Umbilical cord (tissue), 2 donors: ENCODE results near the gene SNRNP40. TPM values are rescaled to one million over a fixed set of nuclear protein-coding genes. Genes with fewer than 3 reads are reported as not detected.

Experiments used
- DNase-seq: peaks from one replicate; pipeline ENCODE4 v3.0.0-alpha.2; 2015; ENCODE audit warnings: low spot score
- total RNA-seq: library from RNA; depleted of rRNA; stranded (reverse); fragments of >200 nt; gene quantifications from one replicate; pipeline ENCODE4 v1.2.3, GENCODE V29; 2014; ENCODE audit warnings: low replicate concordance; ENCODE audit not compliant: insufficient read depth

Gene SNRNP40
- 69.8 TPM for total RNA-seq

DNA sequence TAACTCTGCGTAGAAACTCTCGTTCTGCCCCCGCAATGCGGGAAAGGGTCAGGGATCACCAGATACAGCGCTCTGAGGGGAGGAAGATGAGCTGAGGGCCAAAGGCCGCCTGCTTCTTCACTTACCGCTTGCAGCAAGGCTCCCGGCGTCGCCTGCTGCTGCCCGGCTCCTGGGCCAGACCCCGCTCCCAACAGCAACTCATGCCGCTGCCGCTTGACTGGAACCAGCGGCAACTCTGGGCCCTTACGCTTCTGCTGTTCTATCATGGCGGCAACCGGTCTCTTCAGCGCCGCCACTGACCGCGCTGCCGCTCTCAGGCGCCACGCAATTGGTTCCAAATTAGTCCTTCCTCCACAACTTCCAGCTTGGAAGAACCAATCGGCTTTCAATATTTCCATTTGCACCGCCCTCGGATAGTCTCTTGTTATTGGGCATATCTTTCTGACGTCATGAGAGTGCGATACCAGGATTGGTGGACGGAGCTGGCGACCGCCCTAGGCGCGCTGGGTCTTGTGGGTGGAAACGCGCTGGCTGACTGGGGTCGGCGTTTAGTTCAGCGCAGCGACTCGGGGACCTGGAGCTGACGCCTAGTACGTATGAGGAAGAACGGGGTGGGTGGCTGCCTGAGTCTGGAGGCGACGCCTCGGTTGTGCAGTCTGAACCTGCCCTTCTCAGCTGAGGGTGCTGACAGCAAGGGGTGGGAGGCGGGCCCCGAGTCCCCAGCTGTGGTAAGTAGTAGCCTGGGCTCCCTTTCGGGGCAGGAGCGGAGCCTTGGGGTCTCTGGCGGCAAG lies at the start of gene SNRNP40, which contains the start of gene ZCCHC17:
TSS of gene SNRNP40 (minus strand) at position 303 of the 791 bp plus-strand sequence. CDS start at position 266, 37 bp downstream.
TSS of gene ZCCHC17 (plus strand) at position 547 of the 791 bp plus-strand sequence. CDS start 13,067 bp downstream, outside the sequence.
- peak; percentile 100 for DNase-seq

DNA sequence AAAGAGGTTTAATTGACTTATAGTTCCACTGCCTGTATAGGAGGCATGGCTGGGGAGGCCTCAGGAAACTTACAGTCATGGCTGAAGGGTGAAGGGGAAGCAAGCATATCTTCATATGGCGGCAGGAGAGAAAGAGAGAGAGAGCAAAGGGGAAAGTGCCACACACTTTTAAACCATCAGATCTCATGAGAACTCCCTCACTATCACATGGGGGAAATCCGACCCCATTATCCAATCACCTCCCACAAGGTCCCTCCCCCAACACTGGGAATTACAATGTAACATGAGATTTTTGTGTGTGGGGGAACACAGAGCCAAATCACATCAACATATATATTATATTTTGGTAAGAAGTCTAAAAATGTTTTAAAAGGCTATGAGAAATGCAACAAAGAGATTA lies 49.0 kb upstream of the SNRNP40 start:
- no peak for DNase-seq

DNA sequence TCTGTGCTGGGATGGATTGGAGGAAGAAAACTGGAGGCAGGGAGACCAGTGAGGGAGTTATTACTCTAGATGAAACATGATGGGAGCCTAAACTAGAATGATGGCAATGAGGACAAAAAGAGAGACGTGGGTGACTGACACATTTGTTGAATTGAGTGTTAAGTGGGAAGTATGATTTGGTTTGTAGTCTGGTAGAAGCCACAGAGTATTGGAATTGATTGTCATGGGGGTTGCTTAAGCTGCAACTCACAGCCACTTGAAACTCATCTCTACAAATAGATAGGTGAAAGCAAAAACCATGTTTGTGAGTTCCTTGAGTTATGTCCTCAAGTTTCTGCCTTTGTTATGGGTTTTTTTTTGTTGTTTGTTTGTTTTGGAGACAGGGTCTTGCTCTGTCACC lies 47.9 kb upstream of the SNRNP40 start:
- no peak for DNase-seq

GRCh38 chr1:31336687-31337467 lies 40.3 kb upstream of the SNRNP40 start:
- no peak for DNase-seq

GRCh38 chr1:31335007-31335406 lies 38.4 kb upstream of the SNRNP40 start:
- DNase-seq: peak; percentile 44

- no peak for DNase-seq
Observed at GRCh38 chr1:31327381-31327780, 30.8 kb upstream of the SNRNP40 start.

DNA sequence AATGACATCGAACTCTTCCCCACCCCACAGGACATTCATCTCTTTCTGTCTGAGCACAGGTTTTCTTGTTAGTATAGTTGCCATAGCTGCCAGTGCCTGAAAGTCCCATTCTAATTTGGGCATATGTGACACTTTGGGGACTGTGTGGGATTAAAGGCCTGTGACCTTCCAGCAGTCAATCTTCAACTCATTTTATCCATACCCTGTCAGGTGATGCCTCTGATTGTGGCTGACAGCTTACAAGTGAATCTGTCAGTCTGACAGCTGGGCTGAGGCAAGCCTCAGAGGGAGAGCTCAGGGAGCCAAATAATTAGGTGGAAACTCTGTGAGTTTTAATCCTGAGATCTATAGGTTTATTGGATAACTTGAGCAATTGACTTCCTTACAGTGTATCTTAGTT lies 29.9 kb upstream of the SNRNP40 start:
- DNase-seq: no peak

GRCh38 chr1:31324992-31325391 lies 28.4 kb upstream of the SNRNP40 start:
- DNase-seq: no peak

- no peak for DNase-seq
Observed at GRCh38 chr1:31324093-31324492, 27.5 kb upstream of the SNRNP40 start.

GRCh38 chr1:31318146-31318545 lies 21.6 kb upstream of the SNRNP40 start:
- DNase-seq: no peak

- no peak for DNase-seq
Observed at GRCh38 chr1:31315902-31316301, 19.3 kb upstream of the SNRNP40 start.

DNA sequence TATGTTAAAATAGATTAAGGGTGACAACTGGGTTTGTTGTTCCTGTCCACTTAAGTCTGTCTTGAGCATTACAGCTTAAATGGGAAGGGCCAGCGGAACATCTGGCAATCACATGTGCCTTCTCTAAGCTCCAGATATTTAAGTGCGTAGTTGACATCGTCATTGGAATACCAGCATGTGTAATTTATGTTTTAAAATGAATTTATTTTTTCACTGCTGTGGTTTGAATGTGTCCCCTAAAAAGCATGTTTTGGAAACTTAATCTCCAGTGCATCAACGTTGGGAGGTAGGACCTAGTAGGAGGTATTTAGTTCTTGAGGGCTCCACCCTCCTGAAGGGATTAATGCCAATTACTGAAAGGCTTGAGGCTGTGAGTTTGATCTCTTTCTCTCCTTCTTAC lies 13.6 kb upstream of the SNRNP40 start:
- peak; percentile 25 for DNase-seq

GRCh38 chr1:31308036-31308435 lies 11.4 kb upstream of the SNRNP40 start:
- DNase-seq: peak; percentile 46

GRCh38 chr1:31306278-31306677 lies 9.7 kb upstream of the SNRNP40 start:
- no peak for DNase-seq

DNA sequence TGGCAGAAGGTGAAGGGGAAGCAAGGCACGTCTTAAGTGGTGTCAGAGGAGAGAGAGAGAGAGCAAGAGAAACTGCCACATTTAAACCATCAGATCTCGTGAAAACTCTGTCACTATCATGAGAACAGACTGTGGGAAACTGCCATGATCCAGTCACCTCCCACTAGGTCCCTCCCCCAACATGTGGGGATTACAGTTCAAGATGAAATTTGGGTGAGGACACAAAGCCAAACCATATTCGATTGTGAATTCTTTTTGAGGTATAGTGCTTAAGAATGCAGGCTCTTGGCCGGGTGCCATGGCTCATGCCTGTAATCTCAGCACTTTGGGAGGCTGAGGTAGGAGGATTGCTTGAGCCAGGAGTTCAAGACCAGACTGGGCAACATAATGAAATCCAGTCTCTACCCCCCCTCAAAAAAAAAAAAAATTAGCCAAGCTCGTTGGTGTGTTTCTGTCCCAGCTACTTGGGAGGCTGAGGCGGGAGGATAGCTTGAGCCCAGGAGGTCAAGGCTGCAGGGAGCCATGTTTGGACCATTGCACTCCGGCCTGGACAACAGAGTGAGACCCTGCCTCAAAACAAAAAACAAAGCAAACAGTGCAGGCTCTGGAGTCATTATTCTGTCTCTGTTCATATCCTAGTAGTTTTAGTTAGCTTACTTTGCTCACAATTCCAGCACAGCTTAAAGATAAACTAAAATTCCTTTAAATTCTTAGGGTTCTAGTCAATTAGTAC lies 6.3 kb upstream of the SNRNP40 start:
- DNase-seq: no peak

- no peak for DNase-seq
Observed at GRCh38 chr1:31300193-31300592, 3.6 kb upstream of the SNRNP40 start.

DNA sequence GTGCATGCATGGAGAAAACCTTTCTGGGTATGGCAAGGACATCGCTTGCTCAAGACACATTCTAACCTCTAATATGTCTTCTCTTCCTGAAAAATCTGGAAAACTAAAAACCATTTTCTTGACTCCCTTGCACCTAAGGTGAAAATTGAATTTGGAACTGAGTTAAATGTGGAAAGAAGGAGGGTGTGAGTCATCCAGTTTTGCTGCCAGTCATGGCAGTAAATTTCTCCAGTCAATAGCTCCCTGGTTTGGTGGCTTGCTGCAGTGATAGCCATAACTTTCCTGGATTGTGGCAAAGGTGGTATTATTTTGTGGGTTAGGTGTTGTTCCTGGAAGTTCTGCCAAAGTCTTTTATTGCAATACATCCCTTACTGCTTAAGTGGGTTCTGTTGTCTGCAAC lies 2.8 kb upstream of the SNRNP40 start:
- no peak for DNase-seq

DNA sequence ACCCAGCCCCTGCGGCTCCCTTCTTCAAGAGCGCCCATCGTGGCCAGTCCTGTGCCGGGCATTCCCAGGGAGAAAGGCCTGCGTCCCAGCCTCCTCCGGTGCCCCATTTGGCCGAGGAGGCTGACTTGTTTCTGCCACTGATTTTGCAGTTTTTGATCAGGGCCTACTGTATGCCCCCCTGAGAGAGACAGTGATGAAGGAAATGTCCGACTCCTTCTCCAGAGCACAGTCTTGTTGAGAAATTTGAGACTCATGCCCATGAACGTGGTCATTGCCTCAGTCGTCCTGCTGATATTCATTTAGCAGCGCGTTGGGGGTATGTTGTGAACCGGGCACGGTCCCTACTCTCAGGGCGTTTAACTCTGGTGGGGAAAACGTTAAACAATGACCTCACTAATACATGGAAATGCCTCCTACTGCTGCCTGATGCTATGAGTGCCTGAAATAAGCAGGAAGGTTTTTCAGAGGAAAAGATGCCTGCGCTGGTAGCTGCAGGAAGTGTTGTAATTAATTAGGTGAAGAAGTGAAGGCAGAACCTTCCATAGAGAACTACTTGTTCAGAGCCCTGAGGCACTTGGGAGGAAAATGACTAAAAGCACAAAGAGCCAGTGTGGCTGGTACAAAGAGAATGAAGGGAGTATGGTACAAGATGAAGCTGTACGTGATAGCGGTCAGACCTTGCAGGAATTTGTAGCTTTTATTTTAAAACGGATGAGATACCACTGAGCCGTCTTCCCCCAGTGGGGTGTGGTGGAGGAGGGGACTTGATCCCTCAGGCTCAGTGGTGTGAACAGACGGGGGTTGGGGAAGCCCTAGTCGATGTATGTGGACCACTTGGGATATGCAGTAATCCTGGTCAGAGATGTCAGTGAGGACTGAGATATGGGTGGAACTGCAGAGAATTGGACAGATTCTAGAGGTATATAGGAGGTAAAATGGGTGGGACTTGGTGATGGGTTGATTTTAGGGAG lies 974 bp upstream of the SNRNP40 start:
- DNase-seq: no peak

DNA sequence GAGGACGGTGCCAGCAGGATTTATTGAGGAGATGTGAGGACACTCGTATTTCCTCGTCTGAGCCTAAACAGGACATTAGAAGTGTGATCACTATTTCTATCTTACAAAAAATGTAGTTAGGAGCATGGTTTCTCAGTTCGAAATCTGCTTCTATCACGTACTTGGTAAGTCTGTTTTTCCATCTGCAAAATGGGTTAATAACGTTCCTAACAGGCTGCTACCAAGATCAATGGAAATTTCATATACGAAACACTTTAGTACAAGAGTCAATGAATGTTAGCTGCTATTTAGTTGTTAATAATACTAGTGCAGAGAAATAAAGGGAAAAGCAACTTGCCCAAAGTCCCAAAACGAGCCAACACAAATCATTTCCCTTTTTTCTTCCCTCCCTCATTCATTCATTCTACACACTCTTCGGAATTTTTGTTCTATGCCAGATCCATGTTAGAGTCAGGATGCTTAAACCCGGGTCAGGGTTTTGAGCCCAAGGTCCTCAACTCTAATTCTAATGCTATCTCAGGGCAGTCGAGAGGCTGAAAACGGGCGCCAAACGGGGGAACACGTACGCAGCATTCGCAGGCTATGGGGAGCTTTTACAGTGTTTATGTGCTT lies 608 bp downstream of the SNRNP40 start:
- DNase-seq: no peak

GRCh38 chr1:31289021-31289420 lies 7.6 kb downstream of the SNRNP40 start:
- no peak for DNase-seq
